GM18526 (cell line): Measurements from ENCODE around the gene MT1A.

Experiments used
- POLR2A ChIP-seq: IDR thresholded peaks from 3 replicates; pipeline ENCODE4 v1.6.1; 2011; ENCODE audit not compliant: insufficient read length; ENCODE audit errors: extremely low read depth

MT1A gene

DNA sequence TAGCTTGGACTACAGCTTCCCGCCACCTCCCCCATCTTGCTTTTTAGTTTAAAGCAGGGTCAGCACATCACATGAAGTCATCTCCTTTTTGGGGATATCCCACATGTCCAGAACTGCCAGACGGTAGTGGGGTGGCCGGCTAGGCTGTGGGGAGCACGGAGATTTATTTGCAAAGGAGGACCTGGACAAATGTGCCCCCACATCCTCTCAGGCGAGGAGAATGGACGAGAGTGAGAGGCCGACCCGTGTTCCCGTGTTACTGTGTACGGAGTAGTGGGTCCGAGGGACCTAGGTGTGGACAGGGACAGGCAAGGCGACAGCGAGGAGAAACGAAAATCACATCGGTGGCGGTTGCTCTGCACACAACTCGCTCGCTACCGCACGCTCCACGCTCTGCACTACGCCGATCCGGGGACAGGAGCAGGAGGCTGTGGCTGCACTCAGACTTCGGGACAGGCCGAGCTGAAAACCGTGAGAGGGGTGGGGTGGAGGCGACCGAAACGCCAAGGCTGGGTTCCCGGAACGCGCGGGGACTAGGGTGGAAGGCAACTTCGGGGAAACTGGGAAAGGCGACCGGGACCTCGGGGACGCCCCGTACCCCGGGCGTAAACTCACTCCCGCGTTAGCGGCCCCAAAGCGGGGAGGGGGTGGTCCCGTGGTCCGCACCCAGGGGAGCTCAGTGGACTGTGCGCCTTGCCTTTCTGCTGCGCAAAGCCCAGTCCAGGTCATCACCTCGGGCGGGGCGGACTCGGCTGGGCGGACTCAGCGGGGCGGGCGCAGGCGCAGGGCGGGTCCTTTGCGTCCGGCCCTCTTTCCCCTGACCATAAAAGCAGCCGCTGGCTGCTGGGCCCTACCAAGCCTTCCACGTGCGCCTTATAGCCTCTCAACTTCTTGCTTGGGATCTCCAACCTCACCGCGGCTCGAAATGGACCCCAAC, at the start of gene MT1A:
TSS of gene MT1A (plus strand) at position 853 of the 937 bp plus-strand sequence. CDS start at position 926, 73 bp downstream.
- no peak for TF ChIP-seq POLR2A

DNA sequence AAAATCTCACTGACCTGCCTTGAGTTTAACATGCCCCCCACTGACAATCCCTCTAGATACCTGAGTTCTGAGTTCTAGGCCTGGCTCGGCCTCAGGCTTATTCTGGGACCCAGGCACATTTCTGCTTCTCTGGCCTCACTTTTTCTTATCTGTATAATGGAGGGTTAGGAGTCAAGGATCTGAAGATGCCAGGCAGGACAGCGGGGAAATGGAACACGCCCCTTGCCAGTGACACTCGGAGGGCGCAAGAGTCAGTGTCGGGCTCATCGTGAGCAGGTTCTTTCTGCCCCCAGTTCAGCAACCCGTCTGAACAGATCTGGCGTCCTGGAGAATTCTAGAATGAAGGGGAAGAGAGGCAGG, 49.7 kb upstream of the MT1A start:
- TF ChIP-seq POLR2A, result no peak

DNA sequence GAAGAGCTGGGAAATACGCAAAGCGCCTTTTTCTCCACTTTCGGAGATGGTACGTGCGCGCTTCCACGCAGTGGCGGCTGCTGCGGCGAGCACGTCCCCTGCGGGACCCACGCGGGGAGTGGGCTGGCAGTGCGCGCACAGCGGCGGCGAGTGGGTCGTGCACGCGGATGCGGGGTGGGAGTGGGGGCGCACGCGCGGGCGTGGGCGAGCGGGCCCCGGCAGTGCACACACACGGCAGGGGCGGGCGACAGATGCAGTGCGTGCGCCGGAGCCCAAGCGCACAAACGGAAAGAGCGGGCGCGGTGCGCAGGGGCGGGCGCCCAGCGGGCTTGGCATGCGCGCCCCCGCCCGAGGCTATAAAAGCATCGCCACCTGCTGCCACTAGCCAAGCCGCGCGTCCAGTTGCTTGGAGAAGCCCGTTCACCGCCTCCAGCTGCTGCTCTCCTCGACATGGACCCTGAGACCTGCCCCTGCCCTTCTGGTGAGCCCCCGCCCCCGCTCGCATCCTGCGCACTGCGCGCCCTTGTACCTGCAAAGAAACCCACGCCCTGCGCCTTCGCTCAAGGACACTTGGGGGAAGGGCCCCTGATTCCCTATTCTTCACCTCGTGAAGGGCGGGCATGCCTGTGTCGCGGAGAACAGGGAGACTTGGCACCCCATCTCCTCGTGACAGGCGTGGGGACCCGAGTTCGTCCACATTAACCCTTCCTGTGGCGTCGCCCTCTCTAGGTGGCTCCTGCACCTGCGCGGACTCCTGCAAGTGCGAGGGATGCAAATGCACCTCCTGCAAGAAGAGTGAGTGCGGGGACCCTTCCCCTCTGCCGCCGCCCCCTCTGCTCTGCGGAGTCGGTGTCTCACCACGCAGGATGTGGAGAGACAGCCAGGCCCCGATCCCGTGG, 49.1 kb upstream of the MT1A start, which contains the start of gene MT3:
TSS of gene MT3 (plus strand) at position 388 of the 899 bp plus-strand sequence. CDS start at position 451, 63 bp downstream.
- TF ChIP-seq POLR2A, result no peak

DNA sequence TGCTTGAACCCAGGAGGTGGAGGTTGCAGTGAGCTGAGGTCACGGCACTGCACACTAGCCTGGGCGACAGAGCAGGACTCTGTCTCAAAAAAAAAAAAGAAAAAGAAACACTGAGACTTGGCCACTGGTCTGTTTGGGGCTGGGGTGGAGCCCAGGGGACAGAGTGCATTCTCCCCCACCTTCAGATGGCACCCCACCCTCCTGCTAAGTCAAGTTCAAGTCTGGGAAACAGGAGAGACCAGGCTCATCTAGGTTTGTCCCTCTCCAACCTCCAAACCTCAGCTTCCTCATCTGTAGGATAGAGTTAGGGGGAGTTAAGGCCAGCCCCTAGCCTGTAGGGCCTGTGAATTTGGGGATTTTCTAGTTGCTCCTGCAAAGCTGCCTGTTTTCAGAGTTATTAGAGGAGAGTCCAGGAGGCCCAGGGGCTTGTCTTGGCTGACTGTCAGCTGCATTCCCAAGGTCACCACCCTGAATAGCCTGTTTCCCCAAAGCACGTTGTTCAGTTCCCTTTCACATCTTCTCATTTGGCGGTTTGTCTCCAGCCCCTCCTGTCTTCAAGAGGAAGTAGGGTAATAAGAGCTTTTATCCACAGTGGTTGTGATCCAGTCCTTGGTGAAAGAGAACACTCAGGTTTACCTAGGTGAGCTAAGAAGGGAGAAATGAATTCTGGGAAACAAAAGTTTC, 46.9 kb upstream of the MT1A start:
- no peak for TF ChIP-seq POLR2A

DNA sequence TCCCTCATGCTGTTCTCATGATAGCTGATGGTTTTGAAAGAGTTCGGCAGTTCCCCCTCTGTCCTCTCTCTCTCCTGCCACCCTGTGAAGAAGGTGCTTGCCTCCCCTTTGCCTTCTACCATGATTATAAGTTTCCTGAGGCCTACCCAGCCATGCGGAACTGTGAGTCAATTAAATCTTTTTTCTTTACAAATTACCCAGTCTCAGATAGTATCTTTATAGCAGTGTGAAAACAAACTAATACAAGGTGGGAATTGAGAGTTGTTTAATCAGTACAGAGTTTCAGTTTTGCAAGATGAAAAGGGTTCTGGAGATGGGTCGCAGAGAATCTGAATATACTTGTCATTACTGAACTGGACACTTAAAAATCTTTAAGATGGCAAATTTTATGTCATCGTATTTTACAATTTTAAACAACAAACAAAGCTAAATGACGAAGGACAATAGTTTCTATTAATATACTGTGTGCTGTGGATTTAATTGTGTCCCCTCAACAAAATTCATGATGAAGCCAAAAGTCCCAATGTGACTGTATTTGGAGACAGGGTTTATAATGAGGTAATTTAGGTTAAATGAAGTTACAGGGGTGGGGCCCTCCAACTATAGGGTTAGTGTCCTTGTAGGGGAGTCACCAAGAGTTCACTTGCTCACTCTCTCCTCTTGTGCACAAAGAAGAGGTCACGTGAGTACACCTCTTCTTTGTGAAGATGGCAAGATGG, 44.7 kb upstream of the MT1A start:
- TF ChIP-seq POLR2A, result no peak

DNA sequence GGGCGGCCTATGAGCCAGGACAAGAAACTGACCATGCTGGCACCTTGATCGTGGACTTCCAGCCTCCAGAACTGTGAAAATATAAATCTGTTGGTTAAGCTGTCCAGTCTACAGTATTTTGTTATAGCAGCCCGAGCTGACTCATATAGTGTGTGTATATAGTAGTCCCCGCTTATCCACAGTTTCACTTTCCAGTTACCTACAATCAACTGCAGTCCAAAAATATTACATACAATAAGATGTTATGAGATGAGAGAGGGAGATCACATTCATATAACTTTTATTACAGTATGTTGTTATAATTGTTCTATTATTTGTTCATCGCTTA, 44.2 kb upstream of the MT1A start:
- TF ChIP-seq POLR2A, result no peak

DNA sequence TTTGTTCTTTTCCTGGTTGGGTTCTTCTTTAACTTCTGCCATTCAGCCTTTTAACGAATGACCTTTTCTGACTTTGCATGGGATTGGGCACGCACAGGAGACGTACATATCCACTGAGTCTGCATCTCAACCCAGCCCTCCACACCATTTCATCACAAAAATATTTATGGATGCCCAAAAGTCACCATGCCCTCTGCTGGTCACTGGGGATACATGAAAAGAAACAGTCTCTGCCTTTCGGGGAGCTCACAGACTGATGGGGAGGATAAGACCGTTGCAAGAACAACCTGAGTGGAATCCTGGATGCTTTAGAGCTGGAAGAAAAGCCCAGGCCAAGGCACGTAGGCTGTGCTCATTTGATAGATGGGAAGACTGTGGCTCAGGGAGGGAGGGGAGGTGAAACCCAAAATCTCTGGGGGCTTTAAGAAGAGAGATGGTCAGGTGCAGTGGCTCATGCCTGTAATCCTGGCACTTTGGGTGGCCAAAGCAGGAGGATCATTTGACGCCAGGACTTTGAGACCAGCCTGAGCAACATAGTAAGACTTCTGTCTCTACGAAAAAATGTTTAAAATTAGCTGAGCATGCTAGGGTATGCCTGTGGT, 38.0 kb upstream of the MT1A start:
- no peak for TF ChIP-seq POLR2A

DNA sequence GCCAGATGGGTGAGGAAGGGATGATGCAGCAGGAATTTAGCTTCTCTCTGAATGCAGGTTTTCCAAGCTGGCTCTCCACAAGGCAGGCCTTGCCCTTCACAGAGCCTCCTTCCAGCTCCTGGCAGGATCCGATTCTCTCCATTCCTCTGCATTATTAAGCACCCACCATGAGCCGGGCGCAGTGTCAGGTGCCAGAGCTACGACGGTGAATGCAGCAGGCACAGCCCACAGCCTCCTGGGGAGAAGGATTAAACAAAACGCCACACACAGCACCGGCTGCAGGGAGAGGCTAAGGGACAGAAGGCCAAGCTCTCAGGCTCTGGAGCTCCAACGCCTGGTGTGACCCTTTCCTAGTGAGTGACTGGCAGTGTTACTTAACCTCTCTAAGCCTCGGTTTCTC, 37.1 kb upstream of the MT1A start:
- TF ChIP-seq POLR2A, result no peak

DNA sequence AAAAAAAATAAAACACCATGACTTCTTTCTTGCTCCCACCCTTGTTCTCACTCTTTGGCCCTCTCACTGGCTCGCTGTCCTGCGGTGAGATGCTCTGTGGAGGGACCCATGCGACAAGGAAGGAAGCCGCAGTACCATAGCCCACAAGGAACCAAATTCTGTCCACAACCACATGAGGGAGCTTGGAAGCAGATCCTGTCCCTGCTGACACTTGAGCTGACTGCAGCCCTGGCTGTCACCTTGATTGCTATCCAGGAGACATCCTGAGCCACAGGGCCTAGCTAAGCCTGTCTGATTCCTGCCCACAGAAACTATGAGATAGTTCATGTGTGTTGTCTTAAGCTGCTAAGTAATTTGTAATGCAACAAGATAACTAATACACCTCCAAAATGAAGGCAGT, 34.9 kb upstream of the MT1A start:
- TF ChIP-seq POLR2A, result no peak

DNA sequence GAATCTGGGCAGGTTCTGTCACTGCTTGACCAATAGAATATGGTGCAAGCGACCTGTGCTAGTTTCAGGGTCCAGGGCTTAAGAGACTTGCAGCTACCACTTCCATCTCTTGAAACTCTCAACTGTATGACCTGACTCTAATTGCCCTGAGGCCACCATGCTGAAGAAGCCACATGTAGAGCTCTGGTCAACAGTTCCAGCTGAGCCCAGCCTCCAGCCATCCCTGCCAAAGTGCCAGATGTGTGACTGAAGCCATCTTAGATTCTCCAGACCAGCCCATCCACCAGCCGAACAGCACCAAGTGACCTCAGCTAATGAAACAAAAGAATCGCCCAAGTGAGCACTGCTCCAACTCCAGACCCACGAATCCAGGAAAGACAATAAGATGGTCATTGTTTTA, 33.5 kb upstream of the MT1A start:
- no peak for TF ChIP-seq POLR2A

DNA sequence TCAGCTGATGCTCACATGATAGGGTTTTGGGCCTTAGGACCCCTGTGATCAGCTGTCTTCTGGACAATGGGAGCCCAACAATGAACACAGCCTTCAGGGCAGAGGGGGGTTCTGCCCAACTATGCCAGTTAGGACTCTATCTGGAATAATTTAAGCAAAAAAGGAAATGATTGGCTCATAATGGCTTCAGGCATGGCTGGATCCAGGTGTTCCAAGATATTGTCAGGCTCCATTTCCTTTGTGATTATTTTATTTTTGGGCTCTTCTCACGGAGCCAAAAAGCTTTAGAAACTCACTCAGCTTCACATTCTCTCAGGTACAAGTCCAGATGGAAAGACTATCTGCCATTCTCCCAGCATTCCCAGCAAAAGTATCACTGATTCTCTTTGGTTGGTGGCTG, 33.0 kb upstream of the MT1A start:
- no peak for TF ChIP-seq POLR2A

DNA sequence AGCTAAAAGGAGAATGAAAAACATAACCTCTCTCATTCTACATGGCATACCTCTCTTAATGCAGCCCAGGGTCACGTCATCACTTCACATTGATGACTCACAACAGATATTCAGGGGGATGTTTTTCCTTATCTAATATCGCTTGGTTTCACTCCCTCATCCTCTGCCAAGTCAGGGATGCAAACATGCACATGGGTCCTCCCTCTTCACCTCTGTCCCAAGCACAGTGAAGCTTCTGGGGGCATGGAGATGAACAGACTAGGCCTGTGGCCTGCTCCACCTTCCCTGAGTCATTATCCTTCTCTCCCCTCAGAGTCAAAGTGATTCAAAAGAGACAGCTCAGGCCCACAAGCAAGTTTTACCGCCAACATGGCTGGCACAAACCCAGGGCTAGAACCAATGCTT, 32.4 kb upstream of the MT1A start:
- TF ChIP-seq POLR2A, result no peak

DNA sequence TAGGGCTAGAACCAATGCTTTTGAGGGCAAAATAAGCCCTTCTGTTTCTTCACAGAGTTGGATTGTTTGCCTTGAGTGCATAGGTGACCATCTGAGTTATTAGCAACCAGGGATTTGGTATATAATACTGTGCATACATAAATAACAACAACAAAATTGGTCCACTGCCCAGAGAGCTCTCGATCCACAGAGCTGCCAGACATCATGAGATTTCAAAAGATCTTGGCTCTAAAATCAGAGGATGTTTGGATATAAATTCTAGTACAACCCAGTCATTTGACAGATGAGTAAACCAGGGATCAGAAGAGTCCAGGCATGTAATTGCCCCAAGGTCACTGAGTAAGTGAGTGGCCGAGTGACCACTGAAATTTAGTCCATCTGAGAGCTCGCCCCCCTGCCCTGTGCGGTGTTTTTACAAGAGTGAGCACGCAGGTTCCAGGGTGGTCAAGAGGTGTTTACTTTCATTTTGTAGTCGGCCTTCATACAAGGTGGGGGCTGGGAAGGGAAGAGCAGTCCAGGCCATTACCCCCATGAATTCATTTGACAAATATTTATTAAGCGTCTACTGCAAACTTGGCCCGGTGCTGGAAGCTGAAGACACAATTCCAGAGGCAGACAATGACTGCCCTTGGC, 31.9 kb upstream of the MT1A start:
- no peak for TF ChIP-seq POLR2A

DNA sequence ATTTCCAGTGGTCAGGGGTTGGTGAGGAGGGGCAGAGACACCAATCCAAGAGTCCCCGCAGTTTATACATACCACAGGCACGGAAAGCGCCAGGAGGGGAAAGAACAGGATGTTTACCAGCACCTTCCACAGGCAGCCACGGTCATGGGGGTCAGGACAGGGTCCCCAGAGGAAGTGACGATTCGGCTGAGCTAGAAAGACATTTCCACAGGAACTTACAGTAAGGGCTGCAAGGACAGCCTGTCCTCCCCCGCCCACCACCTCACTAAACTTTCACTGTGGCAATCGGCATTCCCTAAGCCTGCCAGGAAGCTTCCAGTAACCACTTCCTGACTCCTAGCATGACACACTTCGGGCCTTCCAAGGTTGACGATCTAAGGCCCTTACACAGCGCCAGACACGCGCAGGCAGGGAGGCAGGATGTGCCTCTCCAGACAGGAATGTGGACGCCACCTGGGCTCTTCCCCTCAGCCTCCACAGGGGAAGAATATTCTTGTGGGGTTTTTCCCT, 31.3 kb upstream of the MT1A start:
- TF ChIP-seq POLR2A, result no peak

DNA sequence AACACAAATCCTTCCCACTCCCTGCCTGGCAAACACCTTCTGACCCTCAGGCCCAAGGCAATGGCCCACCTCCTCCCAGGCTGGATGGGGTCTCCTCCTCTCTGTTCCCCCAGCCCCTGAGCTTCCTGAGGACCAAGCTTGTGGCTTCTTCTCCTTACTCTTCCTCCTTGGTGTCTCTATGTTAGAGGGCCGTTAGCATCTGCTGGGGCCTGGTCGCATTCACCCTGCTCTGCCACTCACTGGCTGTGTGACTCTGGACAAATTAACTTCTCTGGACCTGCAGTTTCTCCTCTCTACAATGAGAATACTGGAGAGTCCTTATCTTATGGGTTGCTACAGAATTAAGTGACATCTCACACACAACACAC, 30.8 kb upstream of the MT1A start:
- TF ChIP-seq POLR2A, result no peak
